SW480 (cell line): Measurements from ENCODE around the gene AUH.

Source experiments
- DNase-seq: peaks from one replicate; pipeline ENCODE4 v3.0.0-alpha.2; 2016; ENCODE audit warnings: low spot score

Gene AUH

GRCh38 chr9:91245431-91246313 lies 116.0 kb downstream of the AUH start:
- DNase-seq, result peak; percentile 6

- DNase-seq, result no peak
Observed at GRCh38 chr9:91243029-91243428, 118.7 kb downstream of the AUH start.

- DNase-seq, result no peak
Observed at GRCh38 chr9:91241909-91242308, 119.8 kb downstream of the AUH start.

GRCh38 chr9:91240596-91241165 lies 121.0 kb downstream of the AUH start:
- no peak for DNase-seq

GRCh38 chr9:91239367-91240111 lies 122.2 kb downstream of the AUH start:
- no peak for DNase-seq

GRCh38 chr9:91234523-91234922 lies 127.2 kb downstream of the AUH start:
- no peak for DNase-seq

GRCh38 chr9:91231619-91232018 lies 130.1 kb downstream of the AUH start:
- no peak for DNase-seq

GRCh38 chr9:91223000-91223399 lies 138.7 kb downstream of the AUH start:
- DNase-seq, result no peak

- no peak for DNase-seq
Observed at GRCh38 chr9:91222457-91222856, 139.3 kb downstream of the AUH start.

- DNase-seq, result no peak
Observed at GRCh38 chr9:91221332-91221731, 140.4 kb downstream of the AUH start.

GRCh38 chr9:91220491-91221135 lies 141.1 kb downstream of the AUH start:
- DNase-seq, result no peak

- DNase-seq, result no peak
Observed at GRCh38 chr9:91220021-91220420, 141.7 kb downstream of the AUH start.

GRCh38 chr9:91219557-91219956 lies 142.2 kb downstream of the AUH start:
- no peak for DNase-seq

- no peak for DNase-seq
Observed at GRCh38 chr9:91217388-91217787, 144.3 kb downstream of the AUH start.

GRCh38 chr9:91214867-91215266 lies 146.9 kb downstream of the AUH start:
- no peak for DNase-seq

GRCh38 chr9:91214086-91214485 lies 147.6 kb downstream of the AUH start:
- DNase-seq, result no peak

- no peak for DNase-seq
Observed at GRCh38 chr9:91212596-91213243, 149.0 kb downstream of the AUH start.

GRCh38 chr9:91211919-91212318 lies 149.8 kb downstream of the AUH start:
- no peak for DNase-seq

- DNase-seq, result no peak
Observed at GRCh38 chr9:91211414-91211813, 150.3 kb downstream of the AUH start.

GRCh38 chr9:91210318-91210717 lies 151.4 kb downstream of the AUH start:
- DNase-seq, result no peak

GRCh38 chr9:91208837-91209236 lies 152.9 kb downstream of the AUH start:
- DNase-seq, result no peak

GRCh38 chr9:91208419-91208745 lies 153.3 kb downstream of the AUH start:
- no peak for DNase-seq
